Measurements from ENCODE around the gene AMN.
A peak's percentile ranks its signal among the peaks of the same experiment; 100 is the strongest.

The AMN gene

GRCh38 chr14:102949062-102949800 is 26.8 kb downstream of the AMN start:
- Histone ChIP-seq H3K4me3 (no peak overlapping the region), H3K27ac (no peak overlapping the region)
- DNase-seq (ENCODE audit: low spot score) = no peak
- no peak for TF ChIP-seq CTCF (IDR thresholded peaks at IDR 0.05)

GRCh38 chr14:102949801-102950451 is 27.5 kb downstream of the AMN start:
- no peak for DNase-seq (ENCODE audit: low spot score)
- H3K4me3 ChIP-seq = no peak overlapping the region
- no peak for TF ChIP-seq CTCF (IDR thresholded peaks at IDR 0.05)
- H3K27ac ChIP-seq = peak overlapping the region in 1 of 2 donors; percentile 53

GRCh38 chr14:102951034-102951433 is 28.6 kb downstream of the AMN start:
- no peak for DNase-seq (ENCODE audit: low spot score)
- no peak for TF ChIP-seq CTCF (IDR thresholded peaks at IDR 0.05)
- H3K4me3 ChIP-seq = no peak overlapping the region
- no peak overlapping the region for H3K27ac ChIP-seq

- Histone ChIP-seq H3K4me3 (no peak overlapping the region), H3K27ac (no peak overlapping the region)
- no peak for DNase-seq (ENCODE audit: low spot score)
These were observed 29.3 kb downstream of the AMN start for GRCh38 chr14:102951799-102952198.

GRCh38 chr14:102952276-102952675 is 29.8 kb downstream of the AMN start:
- Histone ChIP-seq H3K4me3 (no peak overlapping the region), H3K27ac (no peak overlapping the region)
- TF ChIP-seq CTCF (IDR thresholded peaks at IDR 0.05) = no peak
- DNase-seq (ENCODE audit: low spot score) = no peak

More at GRCh38 chr14:102951799-102952198, 29.3 kb downstream of the AMN start:
- no peak for TF ChIP-seq CTCF (IDR thresholded peaks at IDR 0.05)

GRCh38 chr14:102953100-102953499 is 30.6 kb downstream of the AMN start:
- Histone ChIP-seq H3K4me3 (no peak overlapping the region), H3K27ac (no peak overlapping the region)
- TF ChIP-seq CTCF (IDR thresholded peaks at IDR 0.05) = no peak
- DNase-seq (ENCODE audit: low spot score) = no peak
